ENCODE measurements around the gene BMP7.

The BMP7 gene

GRCh38 chr20:57244627-57245214 lies 21.7 kb downstream of the BMP7 start:
- Histone ChIP-seq H3K27me3 (peaks cover 0 to 25% of the 10 kb centered on the region in 2 donors), H3K4me3 (no peak overlapping the region), H3K9me3 (peaks cover 0 to 4% (median 0%) of the 10 kb centered on the region in 3 donors), H3K27ac (no peak overlapping the region), H3K4me1 (no peaks in the 10 kb centered on the region), H3K36me3 (no peaks in the 10 kb centered on the region)
- intact Hi-C loops (cut with DNase I; ENCODE audit: low total_unique reads) = no loop called here
- no peak for DNase-seq
- TF ChIP-seq CTCF (IDR thresholded peaks at IDR 0.05) = no peak

GRCh38 chr20:57244221-57244585 lies 22.2 kb downstream of the BMP7 start:
- Histone ChIP-seq H3K9me3 (peaks cover 0 to 4% (median 0%) of the 10 kb centered on the region in 3 donors), H3K36me3 (no peaks in the 10 kb centered on the region), H3K4me3 (no peak overlapping the region), H3K27ac (no peak overlapping the region), H3K4me1 (no peaks in the 10 kb centered on the region), H3K27me3 (peaks cover 0 to 20% of the 10 kb centered on the region in 2 donors)
- intact Hi-C loops (cut with DNase I; ENCODE audit: low total_unique reads) = no loop called here
- no peak for TF ChIP-seq CTCF (IDR thresholded peaks at IDR 0.05)
- DNase-seq = no peak

DNA sequence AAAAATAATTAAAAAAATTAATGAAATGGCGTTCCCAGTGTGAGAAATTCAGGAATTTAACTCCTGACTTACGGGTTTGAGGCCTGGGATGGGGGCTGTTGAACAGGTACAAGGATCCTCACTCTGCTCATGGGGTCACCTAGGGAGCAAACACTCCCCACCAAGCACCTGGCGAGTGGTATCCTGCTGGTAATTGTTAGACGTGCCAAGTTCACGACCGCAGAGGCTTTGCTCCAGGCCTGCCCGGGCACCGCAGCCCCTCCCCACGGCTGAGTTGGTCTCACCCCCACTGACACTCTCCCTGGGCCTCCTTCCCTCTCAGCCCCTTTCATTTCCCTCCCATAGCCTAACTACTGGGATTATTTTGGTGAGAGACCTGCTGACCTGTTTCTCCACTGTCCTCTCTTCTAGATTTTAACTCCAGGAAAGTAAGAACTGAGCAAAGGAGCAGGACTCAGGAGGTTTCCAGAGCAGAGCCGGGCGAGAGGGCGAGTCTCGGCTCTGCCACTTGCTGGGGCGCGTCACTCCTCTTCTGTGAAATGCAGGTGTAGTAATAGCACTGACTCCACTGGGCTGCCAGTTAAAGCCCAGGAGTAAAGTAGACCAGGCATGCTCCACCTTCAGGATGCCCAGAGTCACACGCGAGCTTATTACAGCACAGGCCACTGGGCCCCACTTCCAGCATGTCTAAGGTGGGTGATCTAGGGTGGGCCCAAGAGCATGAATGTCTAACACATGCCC lies 22.8 kb downstream of the BMP7 start:
- no peak overlapping the region for H3K27ac ChIP-seq
- H3K4me1 ChIP-seq = no peaks in the 10 kb centered on the region
- no peaks in the 10 kb centered on the region for H3K36me3 ChIP-seq
- DNase-seq = no peak
- intact Hi-C loops (cut with DNase I; ENCODE audit: low total_unique reads) = no loop called here
- H3K4me3 ChIP-seq = no peak overlapping the region
- no peak for TF ChIP-seq CTCF (IDR thresholded peaks at IDR 0.05)
- H3K27me3 ChIP-seq = peaks cover 0 to 18% of the 10 kb centered on the region in 2 donors
- peaks cover 0 to 4% (median 0%) of the 10 kb centered on the region in 3 donors for H3K9me3 ChIP-seq

DNA sequence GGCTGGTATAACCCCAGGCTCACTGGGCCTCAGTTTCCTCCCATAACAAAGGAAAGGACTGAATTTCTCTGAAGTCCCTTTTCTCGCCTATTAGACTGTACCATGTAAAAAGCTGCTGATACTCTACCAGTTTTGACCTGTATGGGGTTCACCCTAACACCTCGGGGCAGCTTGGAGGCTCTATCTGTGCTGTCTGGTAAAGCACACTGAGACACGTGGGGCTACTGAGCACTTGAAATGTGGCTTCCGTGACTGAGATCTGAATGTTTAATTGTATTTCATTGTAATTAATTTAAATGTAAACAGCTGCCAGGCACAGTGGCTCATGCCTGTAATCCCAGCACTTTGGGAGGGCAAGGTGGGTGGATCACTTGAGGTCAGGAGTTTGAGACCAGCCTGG lies 24.0 kb downstream of the BMP7 start:
- Histone ChIP-seq H3K27me3 (peaks cover 0 to 7% of the 10 kb centered on the region in 2 donors), H3K36me3 (no peaks in the 10 kb centered on the region), H3K9me3 (no peaks in the 10 kb centered on the region), H3K27ac (no peak overlapping the region), H3K4me3 (no peak overlapping the region), H3K4me1 (no peaks in the 10 kb centered on the region)
- TF ChIP-seq CTCF (IDR thresholded peaks at IDR 0.05) = no peak
- intact Hi-C loops (cut with DNase I; ENCODE audit: low total_unique reads) = no loop called here
- DNase-seq = no peak

- intact Hi-C loops (cut with DNase I; ENCODE audit: low total_unique reads) = no loop called here
- no peak for DNase-seq
- no peak for TF ChIP-seq CTCF (IDR thresholded peaks at IDR 0.05)
- H3K4me3 ChIP-seq = no peak overlapping the region
- no peaks in the 10 kb centered on the region for H3K4me1 ChIP-seq
- no peak overlapping the region for H3K27ac ChIP-seq
- H3K36me3 ChIP-seq = no peaks in the 10 kb centered on the region
- no peaks in the 10 kb centered on the region for H3K27me3 ChIP-seq
- no peaks in the 10 kb centered on the region for H3K9me3 ChIP-seq
These were observed 25.0 kb downstream of the BMP7 start for GRCh38 chr20:57241363-57241991.

All from tibial artery (tissue), 4 donors.